ENCODE data around the gene SOX5.

SOX5 gene

DNA sequence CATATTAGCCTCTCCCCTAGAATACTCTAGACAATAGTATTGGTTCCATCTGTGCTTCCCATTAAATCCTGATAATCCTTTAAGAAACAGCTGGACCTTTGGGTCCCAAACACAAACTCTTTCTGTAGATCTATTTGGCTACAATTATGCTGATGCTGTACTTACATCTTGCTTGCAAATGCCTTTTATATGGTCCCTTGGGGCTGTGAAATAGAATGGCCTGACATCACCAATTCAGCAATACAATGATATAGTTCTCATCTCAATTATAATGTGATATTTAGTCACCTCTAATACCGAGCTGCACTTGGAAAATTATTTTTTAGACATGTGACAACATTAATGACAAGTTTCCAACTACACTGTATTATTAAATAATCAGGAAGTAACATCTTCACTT, 261.5 kb downstream of the SOX5 start:
- no peaks in the 10 kb centered on the region for H3K27me3 Mint-ChIP-seq
- ATAC-seq: no peak

DNA sequence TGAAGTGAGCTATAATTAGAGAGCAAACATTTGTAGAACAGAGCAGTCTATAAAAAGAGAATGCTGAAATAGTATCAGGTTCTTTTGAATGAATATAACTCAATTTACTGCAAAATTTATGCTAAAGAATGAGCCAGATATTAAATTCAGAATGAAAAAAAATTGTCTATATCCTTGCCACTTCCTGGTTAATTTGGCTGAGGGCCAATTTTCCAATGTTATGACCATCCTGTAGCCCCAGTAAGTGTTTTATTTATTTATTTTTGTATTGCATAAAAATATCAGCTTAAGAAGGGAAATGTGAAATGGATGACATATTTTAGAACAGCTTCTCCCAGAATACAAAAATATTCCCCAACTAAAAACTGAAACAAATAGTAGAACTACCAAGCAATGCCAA, 263.4 kb downstream of the SOX5 start:
- ATAC-seq: no peak
- H3K36me3 Mint-ChIP-seq (ENCODE audit: low read depth): no peaks in the 10 kb centered on the region
- no peaks in the 10 kb centered on the region for H3K4me1 Mint-ChIP-seq
- no peaks in the 10 kb centered on the region for H3K27me3 Mint-ChIP-seq
- DNase-seq: no peak
- no peak overlapping the region for H3K4me3 Mint-ChIP-seq
- H3K9me3 Mint-ChIP-seq: peaks cover 4% of the 10 kb centered on the region
- no peak overlapping the region for H3K27ac Mint-ChIP-seq

More for the DNA sequence above, 261.5 kb downstream of the SOX5 start:
- DNase-seq: no peak
- no peaks in the 10 kb centered on the region for H3K36me3 Mint-ChIP-seq (ENCODE audit: low read depth)
- no peak overlapping the region for H3K4me3 Mint-ChIP-seq
- no peak overlapping the region for H3K27ac Mint-ChIP-seq
- peaks cover 4% of the 10 kb centered on the region for H3K9me3 Mint-ChIP-seq
- H3K4me1 Mint-ChIP-seq: no peaks in the 10 kb centered on the region

- Mint-ChIP-seq H3K9me3 (peaks cover 4% of the 10 kb centered on the region), H3K27ac (no peak overlapping the region), H3K27me3 (no peaks in the 10 kb centered on the region), H3K4me3 (no peak overlapping the region), H3K4me1 (no peaks in the 10 kb centered on the region), H3K36me3 (ENCODE audit: low read depth) (no peaks in the 10 kb centered on the region)
- ATAC-seq (no peak), DNase-seq (no peak)
Observed at GRCh38 chr12:23684121-23684520, 265.3 kb downstream of the SOX5 start.

DNA sequence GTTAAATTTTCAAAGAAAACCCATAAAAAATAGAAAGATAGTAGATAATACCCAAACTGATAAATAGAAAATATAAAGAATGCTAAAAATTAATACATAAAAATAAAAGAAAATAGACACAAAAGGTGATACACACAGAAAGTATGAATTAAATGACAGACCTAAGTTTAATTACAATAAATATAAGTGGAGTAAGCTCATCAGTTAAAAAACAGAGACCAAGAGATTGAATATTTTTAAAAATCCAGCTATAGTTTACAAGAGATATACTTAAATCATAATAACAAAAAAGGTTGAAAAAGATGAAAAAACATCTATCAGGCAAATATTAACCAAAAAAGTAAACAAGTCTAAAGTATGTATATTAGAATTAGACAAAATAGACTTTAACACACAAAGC, 268.2 kb downstream of the SOX5 start:
- ATAC-seq (no peak), DNase-seq (no peak)
- Mint-ChIP-seq H3K4me3 (no peak overlapping the region), H3K27me3 (no peaks in the 10 kb centered on the region), H3K9me3 (peaks cover 4% of the 10 kb centered on the region), H3K4me1 (no peaks in the 10 kb centered on the region), H3K36me3 (ENCODE audit: low read depth) (no peaks in the 10 kb centered on the region), H3K27ac (no peak overlapping the region)

GRCh38 chr12:23674064-23674463, 275.4 kb downstream of the SOX5 start:
- Mint-ChIP-seq H3K36me3 (ENCODE audit: low read depth) (no peaks in the 10 kb centered on the region), H3K27ac (no peak overlapping the region), H3K4me3 (no peak overlapping the region), H3K9me3 (no peaks in the 10 kb centered on the region), H3K27me3 (no peaks in the 10 kb centered on the region), H3K4me1 (no peaks in the 10 kb centered on the region)
- ATAC-seq (no peak), DNase-seq (no peak)

- Mint-ChIP-seq H3K36me3 (ENCODE audit: low read depth) (no peaks in the 10 kb centered on the region), H3K27ac (no peak overlapping the region), H3K4me1 (no peaks in the 10 kb centered on the region), H3K4me3 (no peak overlapping the region), H3K27me3 (no peaks in the 10 kb centered on the region), H3K9me3 (no peaks in the 10 kb centered on the region)
- ATAC-seq (no peak), DNase-seq (no peak)
Observed at GRCh38 chr12:23671881-23672280, 277.6 kb downstream of the SOX5 start.

DNA sequence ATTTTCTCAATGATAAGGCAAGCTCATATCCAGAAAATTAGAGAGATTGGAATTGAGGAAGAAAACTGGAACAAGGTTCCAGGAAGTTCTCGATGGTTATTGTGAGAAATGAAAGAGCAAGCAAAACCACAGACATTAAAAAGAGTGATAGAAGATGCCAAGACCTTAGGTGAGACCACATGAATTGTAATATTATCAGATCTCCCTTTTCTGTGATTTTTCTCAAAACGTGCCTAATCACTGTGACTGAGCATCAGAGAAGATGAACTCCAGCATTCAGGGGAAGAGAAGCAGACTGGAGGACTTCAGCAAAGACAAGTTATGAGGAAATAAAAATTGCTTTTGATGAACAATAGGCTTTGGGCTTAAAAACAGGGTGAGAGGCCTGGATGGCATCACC, 278.8 kb downstream of the SOX5 start:
- Mint-ChIP-seq H3K4me1 (no peaks in the 10 kb centered on the region), H3K36me3 (ENCODE audit: low read depth) (no peaks in the 10 kb centered on the region), H3K4me3 (no peak overlapping the region), H3K27me3 (no peaks in the 10 kb centered on the region), H3K9me3 (no peaks in the 10 kb centered on the region), H3K27ac (no peak overlapping the region)
- DNase-seq: no peak
- no peak for ATAC-seq

DNA sequence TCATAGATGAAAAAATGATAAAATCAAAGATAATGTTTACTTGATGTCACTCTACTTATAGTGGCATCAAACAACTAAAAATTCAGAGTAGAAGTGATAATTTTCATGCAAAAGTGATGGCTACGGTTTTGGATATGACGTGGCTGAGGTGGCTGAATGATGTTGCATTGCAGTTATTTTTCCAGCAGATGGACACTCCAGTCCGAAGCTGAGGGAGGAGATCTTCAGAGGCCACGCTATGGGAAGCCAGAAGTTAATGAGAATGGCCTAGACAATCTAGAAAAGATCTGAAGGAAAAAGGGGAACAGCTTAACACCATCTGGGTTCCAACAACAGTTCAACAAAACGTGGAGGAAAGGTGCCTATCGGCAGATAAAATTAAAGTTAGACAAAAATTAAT, 279.8 kb downstream of the SOX5 start:
- Mint-ChIP-seq H3K27me3 (no peaks in the 10 kb centered on the region), H3K27ac (no peak overlapping the region), H3K36me3 (ENCODE audit: low read depth) (no peaks in the 10 kb centered on the region), H3K9me3 (no peaks in the 10 kb centered on the region), H3K4me3 (no peak overlapping the region), H3K4me1 (no peaks in the 10 kb centered on the region)
- DNase-seq (no peak), ATAC-seq (no peak)

DNA sequence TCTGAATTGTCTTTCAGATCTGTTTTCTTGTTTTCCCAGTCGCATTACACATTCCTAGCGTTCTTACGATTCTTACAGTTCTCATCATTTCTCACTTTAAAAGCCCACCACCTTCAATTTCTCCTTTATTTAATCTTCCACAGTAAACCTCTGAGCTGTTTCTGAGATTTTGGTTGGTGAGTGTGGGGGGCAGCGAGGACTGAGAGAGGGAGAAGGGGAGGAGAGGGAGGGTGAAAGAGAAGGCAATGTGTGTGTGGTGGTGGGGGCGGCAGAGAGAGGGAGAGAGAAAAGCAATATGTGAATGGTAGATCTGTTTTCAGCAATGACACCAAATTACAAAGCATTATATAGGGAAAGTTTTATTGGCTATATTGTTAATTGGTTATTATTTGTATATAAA, 282.6 kb downstream of the SOX5 start:
- Mint-ChIP-seq H3K4me3 (no peak overlapping the region), H3K4me1 (no peaks in the 10 kb centered on the region), H3K36me3 (ENCODE audit: low read depth) (no peaks in the 10 kb centered on the region), H3K27ac (no peak overlapping the region), H3K27me3 (no peaks in the 10 kb centered on the region), H3K9me3 (no peaks in the 10 kb centered on the region)
- ATAC-seq (no peak), DNase-seq (no peak)

DNA sequence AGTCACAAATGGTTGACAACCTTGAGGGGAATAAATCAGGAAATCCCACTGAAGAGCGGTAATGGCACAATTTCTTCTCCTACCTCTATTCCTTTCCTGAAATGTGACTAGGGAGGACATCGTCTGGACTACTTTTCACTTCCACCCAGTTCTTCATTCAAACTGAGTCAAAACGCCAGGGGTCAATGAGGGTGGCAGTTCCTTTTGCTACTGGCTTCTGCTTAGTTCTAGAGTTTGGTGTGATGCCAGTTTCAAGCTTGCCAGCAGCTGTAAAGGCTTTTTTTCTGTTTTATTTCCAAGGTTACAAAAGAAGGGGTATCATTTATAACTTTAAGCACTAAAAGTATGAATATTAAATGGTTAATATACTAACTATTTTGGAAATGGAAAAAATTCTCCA, 286.5 kb downstream of the SOX5 start:
- DNase-seq (no peak), ATAC-seq (no peak)
- H3K9me3 Mint-ChIP-seq: no peaks in the 10 kb centered on the region
- H3K4me3 Mint-ChIP-seq: no peak overlapping the region
- no peak overlapping the region for H3K27ac Mint-ChIP-seq
- H3K4me1 Mint-ChIP-seq: no peaks in the 10 kb centered on the region
- no peaks in the 10 kb centered on the region for H3K36me3 Mint-ChIP-seq (ENCODE audit: low read depth)
- H3K27me3 Mint-ChIP-seq: no peaks in the 10 kb centered on the region

GRCh38 chr12:23659131-23659530, 290.3 kb downstream of the SOX5 start:
- no peak for DNase-seq
- H3K27me3 Mint-ChIP-seq: no peaks in the 10 kb centered on the region
- no peak overlapping the region for H3K4me3 Mint-ChIP-seq
- H3K27ac Mint-ChIP-seq: no peak overlapping the region
- H3K36me3 Mint-ChIP-seq (ENCODE audit: low read depth): no peaks in the 10 kb centered on the region
- no peak for ATAC-seq
- H3K4me1 Mint-ChIP-seq: no peaks in the 10 kb centered on the region
- no peaks in the 10 kb centered on the region for H3K9me3 Mint-ChIP-seq

GRCh38 chr12:23657598-23657997, 291.9 kb downstream of the SOX5 start:
- Mint-ChIP-seq H3K9me3 (no peaks in the 10 kb centered on the region), H3K27me3 (no peaks in the 10 kb centered on the region), H3K4me1 (no peaks in the 10 kb centered on the region), H3K36me3 (ENCODE audit: low read depth) (no peaks in the 10 kb centered on the region), H3K4me3 (no peak overlapping the region), H3K27ac (no peak overlapping the region)
- DNase-seq (no peak), ATAC-seq (no peak)

DNA sequence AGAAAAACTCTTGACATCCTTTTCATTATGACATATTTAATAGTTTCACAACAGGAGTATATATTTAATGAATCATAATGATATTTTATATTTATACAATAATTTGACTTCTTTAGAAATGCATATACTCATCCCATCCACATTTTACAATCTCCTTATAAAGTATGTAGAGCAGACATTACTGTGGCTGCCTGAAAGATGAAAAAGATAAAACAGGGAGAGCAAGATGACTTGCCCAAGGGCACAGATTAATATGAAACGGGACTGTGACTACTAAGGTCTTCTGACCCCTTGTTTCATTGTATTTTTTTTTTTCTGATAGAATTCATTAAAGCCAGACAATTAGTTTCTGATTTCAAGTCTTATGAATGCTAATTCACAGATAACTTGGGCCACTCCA, 293.6 kb downstream of the SOX5 start:
- no peaks in the 10 kb centered on the region for H3K4me1 Mint-ChIP-seq
- no peak for DNase-seq
- no peaks in the 10 kb centered on the region for H3K9me3 Mint-ChIP-seq
- no peaks in the 10 kb centered on the region for H3K27me3 Mint-ChIP-seq
- no peaks in the 10 kb centered on the region for H3K36me3 Mint-ChIP-seq (ENCODE audit: low read depth)
- no peak overlapping the region for H3K4me3 Mint-ChIP-seq
- no peak overlapping the region for H3K27ac Mint-ChIP-seq
- ATAC-seq: no peak

- Mint-ChIP-seq H3K9me3 (peaks cover 3% of the 10 kb centered on the region), H3K4me3 (no peak overlapping the region), H3K27me3 (no peaks in the 10 kb centered on the region), H3K4me1 (no peaks in the 10 kb centered on the region), H3K27ac (no peak overlapping the region), H3K36me3 (ENCODE audit: low read depth) (no peaks in the 10 kb centered on the region)
- ATAC-seq: no peak
- DNase-seq: no peak
Observed at GRCh38 chr12:23655112-23655511, 294.4 kb downstream of the SOX5 start.

DNA sequence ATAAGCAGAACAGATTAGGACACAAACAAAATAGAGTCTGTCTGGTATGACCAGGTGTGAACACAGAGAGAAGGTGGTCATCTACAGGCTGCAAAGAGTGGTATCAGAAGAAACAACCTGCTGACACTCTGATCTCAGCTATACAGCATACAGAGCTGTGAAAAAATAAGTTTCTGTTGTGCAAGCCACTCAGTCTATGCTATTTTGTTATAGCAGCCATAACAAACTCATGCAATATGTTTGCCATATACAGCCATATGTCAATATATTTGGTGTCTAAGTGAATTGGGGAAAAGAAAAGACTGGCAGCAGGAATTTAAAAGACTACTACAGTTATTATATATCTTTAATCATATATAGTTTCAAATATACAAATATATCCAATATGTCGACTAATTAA, 300.9 kb downstream of the SOX5 start:
- no peak for DNase-seq
- Mint-ChIP-seq H3K4me1 (no peaks in the 10 kb centered on the region), H3K36me3 (ENCODE audit: low read depth) (no peaks in the 10 kb centered on the region), H3K9me3 (peaks cover 7% of the 10 kb centered on the region), H3K27me3 (no peaks in the 10 kb centered on the region), H3K4me3 (no peak overlapping the region), H3K27ac (no peak overlapping the region)
- ATAC-seq: no peak

DNA sequence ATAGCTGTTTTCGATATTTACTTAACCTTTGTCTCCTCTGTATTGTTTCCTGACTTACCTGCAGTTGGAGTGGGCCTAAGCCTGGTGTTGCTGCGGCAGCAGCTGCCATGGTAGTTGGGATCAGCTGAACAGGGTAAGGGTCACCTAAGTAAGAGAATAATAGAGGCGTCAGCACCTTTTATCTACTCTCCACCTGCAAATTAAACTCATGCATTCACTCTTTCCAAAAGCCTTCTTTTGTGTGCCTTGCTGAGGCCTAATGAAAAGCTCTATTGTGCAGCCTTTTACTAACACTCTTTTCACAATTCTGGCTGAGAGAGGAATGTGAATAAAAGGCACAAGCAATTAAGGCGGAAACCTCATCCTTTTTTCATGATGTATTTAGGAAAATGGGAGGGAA, 308.7 kb downstream of the SOX5 start:
- Mint-ChIP-seq H3K27me3 (no peaks in the 10 kb centered on the region), H3K4me1 (no peaks in the 10 kb centered on the region), H3K27ac (no peak overlapping the region), H3K36me3 (ENCODE audit: low read depth) (no peaks in the 10 kb centered on the region), H3K4me3 (no peak overlapping the region), H3K9me3 (peaks cover 14% of the 10 kb centered on the region)
- DNase-seq: no peak
- ATAC-seq: no peak
